K562 (cell line): ENCODE data around the gene MCM5. TPM values are rescaled to one million over a fixed set of nuclear protein-coding genes. Genes with fewer than 3 reads are reported as not detected.
A peak's percentile ranks its signal among the peaks of the same experiment; 100 is the strongest.

ENCODE experiments used
- EGR1 ChIP-seq: fragments of 450-650 bp; conservative IDR thresholded peaks from 2 replicates; pipeline ENCODE4 v1.6.1; 2017; ENCODE audit warnings: mild to moderate bottlenecking
- GABPB1 ChIP-seq: sonication (generic); formaldehyde crosslinking; IDR thresholded peaks from 2 replicates; pipeline ENCODE4 v1.8.0; 2022; ENCODE audit warnings: mild to moderate bottlenecking, missing genetic modification reagents
- HEY1 ChIP-seq: fragments of 250-450 bp; sonication (Bioruptor Pico); IDR thresholded peaks from 2 replicates; pipeline ENCODE4 v1.5.0; 2020; ENCODE audit warnings: mild to moderate bottlenecking, moderate library complexity, borderline replicate concordance
- MAFF ChIP-seq: IDR thresholded peaks from 2 replicates; pipeline ENCODE4 v1.6.1; 2012; ENCODE audit warnings: low read length, improper control_type of control experiment
- MEIS2 ChIP-seq: fragments of 450-650 bp; IDR thresholded peaks from 2 replicates; pipeline ENCODE4 v1.6.1; 2014; ENCODE audit warnings: mild to moderate bottlenecking; ENCODE audit not compliant: partially characterized antibody
- RAD51 ChIP-seq: fragments of 450-650 bp; IDR thresholded peaks from 2 replicates; pipeline ENCODE4 v1.7.1; 2016; ENCODE audit warnings: low read depth, mild to moderate bottlenecking, borderline replicate concordance
- TFE3 ChIP-seq: fragments of 450-650 bp; formaldehyde crosslinking; IDR thresholded peaks from 2 replicates; pipeline ENCODE4 v1.4.0; 2020; ENCODE audit warnings: mild to moderate bottlenecking, mixed read lengths
- USF1 ChIP-seq: sonication (generic); formaldehyde crosslinking; IDR thresholded peaks from 2 replicates; pipeline ENCODE4 v1.9.0; 2022; ENCODE audit warnings: mild to moderate bottlenecking, missing genetic modification reagents
- polyA plus RNA-seq, 8 experiments: library from polyadenylated mRNA; depleted of rRNA in 4 of 8; stranded (reverse) in 5 of 8; unstranded in 3 of 8; fragments of >200 nt; fragmentation: Nextera tagmentation in 2 of 8; fragmentation: Illumina TruSeq in 1 of 8; extraction: Ambion mirVana in 2 of 8; extraction: Trizol in 1 of 8; gene quantifications; 2 replicates each; pipeline versions ENCODE4 v1.2.1 to v1.2.3, GENCODE V29; 2011 to 2014; ENCODE audit warnings: inconsistent platforms in 1 of 8, missing spikeins in 1 of 8
- total RNA-seq, 7 experiments: library from RNA; depleted of rRNA in 6 of 7; stranded (reverse); fragments of >200 nt in 6 of 7; fragmentation: Illumina TruSeq in 2 of 7; extraction: Trizol in 2 of 7; gene quantifications; 2 replicates each; pipeline versions ENCODE4 v1.2.1 to v1.2.3, GENCODE V29; 2011 to 2021; ENCODE audit warnings: low replicate concordance in 1 of 7
- TF ChIP-seq, protein P1 (sequence below): IDR thresholded peaks from 2 replicates; pipeline ENCODE4 v1.6.1; 2011; ENCODE audit not compliant: insufficient read length; ENCODE audit errors: extremely low read depth
- TF ChIP-seq, protein P2 (sequence below), 2 experiments: fragments of 450-650 bp; IDR thresholded peaks; 2 replicates each; pipeline ENCODE4 v1.6.1; 2016
- TF ChIP-seq, protein P3 (sequence below): fragments of 450-650 bp; IDR thresholded peaks from 2 replicates; pipeline ENCODE4 v1.6.1; 2017; ENCODE audit warnings: antibody characterized with exemption
- TF ChIP-seq, protein P4 (sequence below), 2 experiments: fragments of 450-650 bp; IDR thresholded peaks; 2 replicates each; pipeline ENCODE4 v1.6.1; 2018; ENCODE audit warnings: mild to moderate bottlenecking in 2 of 2, low read depth in 1 of 2; ENCODE audit not compliant: partially characterized antibody in 2 of 2

MCM5 gene
- total and polyA plus RNA-seq, 9 of the 15 experiments (the other 6 are each of a cell fraction or from before 2014, with no cell fraction given), result 5.6 to 180 (median 66.1) TPM

- TF ChIP-seq GABPB1 (CRISPR knock-in tag) (no peak), EGR1 (no peak), HEY1 (no peak), USF1 (peak; percentile 95), TFE3 (CRISPR knock-in tag) (peak; percentile 91), RAD51 (peak; percentile 96), MAFF (no peak), MEIS2 (no peak)
- TF ChIP-seq, protein P1, sequence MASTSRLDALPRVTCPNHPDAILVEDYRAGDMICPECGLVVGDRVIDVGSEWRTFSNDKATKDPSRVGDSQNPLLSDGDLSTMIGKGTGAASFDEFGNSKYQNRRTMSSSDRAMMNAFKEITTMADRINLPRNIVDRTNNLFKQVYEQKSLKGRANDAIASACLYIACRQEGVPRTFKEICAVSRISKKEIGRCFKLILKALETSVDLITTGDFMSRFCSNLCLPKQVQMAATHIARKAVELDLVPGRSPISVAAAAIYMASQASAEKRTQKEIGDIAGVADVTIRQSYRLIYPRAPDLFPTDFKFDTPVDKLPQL, result no peak
- TF ChIP-seq, protein P2, sequence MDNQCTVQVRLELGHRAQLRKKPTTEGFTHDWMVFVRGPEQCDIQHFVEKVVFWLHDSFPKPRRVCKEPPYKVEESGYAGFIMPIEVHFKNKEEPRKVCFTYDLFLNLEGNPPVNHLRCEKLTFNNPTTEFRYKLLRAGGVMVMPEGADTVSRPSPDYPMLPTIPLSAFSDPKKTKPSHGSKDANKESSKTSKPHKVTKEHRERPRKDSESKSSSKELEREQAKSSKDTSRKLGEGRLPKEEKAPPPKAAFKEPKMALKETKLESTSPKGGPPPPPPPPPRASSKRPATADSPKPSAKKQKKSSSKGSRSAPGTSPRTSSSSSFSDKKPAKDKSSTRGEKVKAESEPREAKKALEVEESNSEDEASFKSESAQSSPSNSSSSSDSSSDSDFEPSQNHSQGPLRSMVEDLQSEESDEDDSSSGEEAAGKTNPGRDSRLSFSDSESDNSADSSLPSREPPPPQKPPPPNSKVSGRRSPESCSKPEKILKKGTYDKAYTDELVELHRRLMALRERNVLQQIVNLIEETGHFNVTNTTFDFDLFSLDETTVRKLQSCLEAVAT (IDR thresholded peaks at IDR 0.05), result no peak
- TF ChIP-seq, protein P3, sequence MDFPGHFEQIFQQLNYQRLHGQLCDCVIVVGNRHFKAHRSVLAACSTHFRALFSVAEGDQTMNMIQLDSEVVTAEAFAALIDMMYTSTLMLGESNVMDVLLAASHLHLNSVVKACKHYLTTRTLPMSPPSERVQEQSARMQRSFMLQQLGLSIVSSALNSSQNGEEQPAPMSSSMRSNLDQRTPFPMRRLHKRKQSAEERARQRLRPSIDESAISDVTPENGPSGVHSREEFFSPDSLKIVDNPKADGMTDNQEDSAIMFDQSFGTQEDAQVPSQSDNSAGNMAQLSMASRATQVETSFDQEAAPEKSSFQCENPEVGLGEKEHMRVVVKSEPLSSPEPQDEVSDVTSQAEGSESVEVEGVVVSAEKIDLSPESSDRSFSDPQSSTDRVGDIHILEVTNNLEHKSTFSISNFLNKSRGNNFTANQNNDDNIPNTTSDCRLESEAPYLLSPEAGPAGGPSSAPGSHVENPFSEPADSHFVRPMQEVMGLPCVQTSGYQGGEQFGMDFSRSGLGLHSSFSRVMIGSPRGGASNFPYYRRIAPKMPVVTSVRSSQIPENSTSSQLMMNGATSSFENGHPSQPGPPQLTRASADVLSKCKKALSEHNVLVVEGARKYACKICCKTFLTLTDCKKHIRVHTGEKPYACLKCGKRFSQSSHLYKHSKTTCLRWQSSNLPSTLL, result no peak
- TF ChIP-seq, protein P4, sequence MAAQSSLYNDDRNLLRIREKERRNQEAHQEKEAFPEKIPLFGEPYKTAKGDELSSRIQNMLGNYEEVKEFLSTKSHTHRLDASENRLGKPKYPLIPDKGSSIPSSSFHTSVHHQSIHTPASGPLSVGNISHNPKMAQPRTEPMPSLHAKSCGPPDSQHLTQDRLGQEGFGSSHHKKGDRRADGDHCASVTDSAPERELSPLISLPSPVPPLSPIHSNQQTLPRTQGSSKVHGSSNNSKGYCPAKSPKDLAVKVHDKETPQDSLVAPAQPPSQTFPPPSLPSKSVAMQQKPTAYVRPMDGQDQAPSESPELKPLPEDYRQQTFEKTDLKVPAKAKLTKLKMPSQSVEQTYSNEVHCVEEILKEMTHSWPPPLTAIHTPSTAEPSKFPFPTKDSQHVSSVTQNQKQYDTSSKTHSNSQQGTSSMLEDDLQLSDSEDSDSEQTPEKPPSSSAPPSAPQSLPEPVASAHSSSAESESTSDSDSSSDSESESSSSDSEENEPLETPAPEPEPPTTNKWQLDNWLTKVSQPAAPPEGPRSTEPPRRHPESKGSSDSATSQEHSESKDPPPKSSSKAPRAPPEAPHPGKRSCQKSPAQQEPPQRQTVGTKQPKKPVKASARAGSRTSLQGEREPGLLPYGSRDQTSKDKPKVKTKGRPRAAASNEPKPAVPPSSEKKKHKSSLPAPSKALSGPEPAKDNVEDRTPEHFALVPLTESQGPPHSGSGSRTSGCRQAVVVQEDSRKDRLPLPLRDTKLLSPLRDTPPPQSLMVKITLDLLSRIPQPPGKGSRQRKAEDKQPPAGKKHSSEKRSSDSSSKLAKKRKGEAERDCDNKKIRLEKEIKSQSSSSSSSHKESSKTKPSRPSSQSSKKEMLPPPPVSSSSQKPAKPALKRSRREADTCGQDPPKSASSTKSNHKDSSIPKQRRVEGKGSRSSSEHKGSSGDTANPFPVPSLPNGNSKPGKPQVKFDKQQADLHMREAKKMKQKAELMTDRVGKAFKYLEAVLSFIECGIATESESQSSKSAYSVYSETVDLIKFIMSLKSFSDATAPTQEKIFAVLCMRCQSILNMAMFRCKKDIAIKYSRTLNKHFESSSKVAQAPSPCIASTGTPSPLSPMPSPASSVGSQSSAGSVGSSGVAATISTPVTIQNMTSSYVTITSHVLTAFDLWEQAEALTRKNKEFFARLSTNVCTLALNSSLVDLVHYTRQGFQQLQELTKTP (IDR thresholded peaks at IDR 0.05; ENCODE audit: low read depth in 1 of 2, partially characterized antibody in 2 of 2), result no peak
Measured at GRCh38 chr22:35437049-35437448, 37.1 kb downstream of the MCM5 start (continued).
